ENCODE measurements around the gene FBXO8. TPM values are rescaled to one million over a fixed set of nuclear protein-coding genes. Genes with fewer than 3 reads are reported as not detected.

Gene FBXO8
- total RNA-seq, 1 donor from 2014 or later: 17.7 TPM

- Mint-ChIP-seq H3K36me3 (peaks cover 5% of the 10 kb centered on the region), H3K9me3 (no peaks in the 10 kb centered on the region), H3K4me3 (no peak overlapping the region), H3K27ac (no peak overlapping the region), H3K4me1 (ENCODE audit: unreplicated experiment) (no peaks in the 10 kb centered on the region), H3K27me3 (no peaks in the 10 kb centered on the region)
- peak; percentile 89 for TF ChIP-seq CTCF (conservative IDR thresholded peaks at IDR 0.05)
- no peak for DNase-seq (ENCODE audit: extremely low spot score, unreplicated experiment)
Measured at GRCh38 chr4:174318829-174319764, 35.6 kb upstream of the FBXO8 start.

- no peaks in the 10 kb centered on the region for H3K27me3 Mint-ChIP-seq
- DNase-seq (ENCODE audit: extremely low spot score, unreplicated experiment): no peak
- H3K9me3 Mint-ChIP-seq: no peaks in the 10 kb centered on the region
Measured at GRCh38 chr4:174317531-174317930, 34.1 kb upstream of the FBXO8 start.

GRCh38 chr4:174316954-174317353 is 33.5 kb upstream of the FBXO8 start:
- H3K36me3 Mint-ChIP-seq: peaks cover 5% of the 10 kb centered on the region
- no peak overlapping the region for H3K27ac Mint-ChIP-seq
- H3K27me3 Mint-ChIP-seq: no peaks in the 10 kb centered on the region
- DNase-seq (ENCODE audit: extremely low spot score, unreplicated experiment): no peak
- H3K4me3 Mint-ChIP-seq: no peak overlapping the region
- no peaks in the 10 kb centered on the region for H3K9me3 Mint-ChIP-seq
- no peak for TF ChIP-seq CTCF (conservative IDR thresholded peaks at IDR 0.05)
- H3K4me1 Mint-ChIP-seq (ENCODE audit: unreplicated experiment): no peaks in the 10 kb centered on the region

More at GRCh38 chr4:174317531-174317930, 34.1 kb upstream of the FBXO8 start:
- no peak for TF ChIP-seq CTCF (conservative IDR thresholded peaks at IDR 0.05)
- H3K4me1 Mint-ChIP-seq (ENCODE audit: unreplicated experiment): no peaks in the 10 kb centered on the region
- no peak overlapping the region for H3K27ac Mint-ChIP-seq
- no peak overlapping the region for H3K4me3 Mint-ChIP-seq
- peaks cover 5% of the 10 kb centered on the region for H3K36me3 Mint-ChIP-seq

GRCh38 chr4:174316546-174316945 is 33.1 kb upstream of the FBXO8 start:
- Mint-ChIP-seq H3K27ac (no peak overlapping the region), H3K9me3 (no peaks in the 10 kb centered on the region), H3K36me3 (peaks cover 5% of the 10 kb centered on the region), H3K4me3 (no peak overlapping the region), H3K4me1 (ENCODE audit: unreplicated experiment) (no peaks in the 10 kb centered on the region), H3K27me3 (no peaks in the 10 kb centered on the region)
- no peak for TF ChIP-seq CTCF (conservative IDR thresholded peaks at IDR 0.05)
- no peak for DNase-seq (ENCODE audit: extremely low spot score, unreplicated experiment)

- no peak for TF ChIP-seq CTCF (conservative IDR thresholded peaks at IDR 0.05)
- DNase-seq (ENCODE audit: extremely low spot score, unreplicated experiment): no peak
- no peaks in the 10 kb centered on the region for H3K27me3 Mint-ChIP-seq
- peaks cover 5% of the 10 kb centered on the region for H3K36me3 Mint-ChIP-seq
- no peak overlapping the region for H3K27ac Mint-ChIP-seq
- H3K9me3 Mint-ChIP-seq: no peaks in the 10 kb centered on the region
- H3K4me3 Mint-ChIP-seq: no peak overlapping the region
- no peaks in the 10 kb centered on the region for H3K4me1 Mint-ChIP-seq (ENCODE audit: unreplicated experiment)
Measured at GRCh38 chr4:174314770-174315169, 31.3 kb upstream of the FBXO8 start.

Measured in type B pancreatic cell (in vitro differentiated cells).